Stimulated activated CD8-positive, alpha-beta memory T cell treated with anti-CD3 and anti-CD28 coated beads, Interleukin-15, amount 100 ng/mL, for 48 hours (primary cell): ENCODE data around the gene CLDN9.

Experiments
- DNase-seq, 2 donors: peaks; one replicate each; pipeline ENCODE4 v3.0.0-alpha.2; 2020; ENCODE audit warnings: low read depth in 2 of 2

CLDN9 gene

DNA sequence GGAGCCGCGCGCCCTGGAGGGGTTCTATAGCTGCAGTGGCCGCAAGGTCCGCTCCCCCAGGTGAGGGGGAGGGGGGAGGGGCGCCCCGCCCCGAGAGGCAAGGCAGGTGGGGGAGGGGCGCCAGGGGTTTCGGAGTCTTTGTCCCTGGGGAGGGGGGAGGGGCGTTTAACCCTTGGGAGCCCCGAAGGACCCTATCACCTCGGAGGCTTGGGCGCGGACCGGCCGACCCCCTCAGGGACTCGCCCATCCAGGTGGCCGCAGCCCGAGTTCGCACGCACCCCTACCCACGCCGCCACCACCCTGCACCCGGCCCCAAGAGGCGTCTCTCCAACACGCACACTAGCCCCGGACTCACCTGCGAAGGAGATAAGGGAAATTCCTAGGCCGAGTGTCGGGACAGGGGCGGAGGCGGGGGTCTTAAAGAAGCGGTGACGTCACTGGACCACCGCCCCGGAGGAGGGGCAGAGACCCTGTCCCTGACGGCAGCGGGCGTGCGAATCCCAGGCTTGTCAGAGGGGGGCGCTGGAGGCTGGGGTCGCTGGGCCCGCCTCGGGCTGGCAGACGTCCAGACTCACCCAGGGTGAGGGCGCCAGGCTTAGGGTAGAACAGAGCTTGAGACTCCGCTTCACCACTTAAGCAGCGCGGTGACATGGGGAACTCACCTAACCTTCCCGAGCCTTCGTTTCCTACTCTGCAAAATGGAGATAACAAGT is 5.2 kb downstream of the CLDN9 start, which contains the start of gene CLDN6:
Gene CLDN6 (minus strand): TSS at position 390 of the 713 bp plus-strand sequence. CDS start 2,162 bp downstream, outside the sequence.
- no peak for DNase-seq

DNA sequence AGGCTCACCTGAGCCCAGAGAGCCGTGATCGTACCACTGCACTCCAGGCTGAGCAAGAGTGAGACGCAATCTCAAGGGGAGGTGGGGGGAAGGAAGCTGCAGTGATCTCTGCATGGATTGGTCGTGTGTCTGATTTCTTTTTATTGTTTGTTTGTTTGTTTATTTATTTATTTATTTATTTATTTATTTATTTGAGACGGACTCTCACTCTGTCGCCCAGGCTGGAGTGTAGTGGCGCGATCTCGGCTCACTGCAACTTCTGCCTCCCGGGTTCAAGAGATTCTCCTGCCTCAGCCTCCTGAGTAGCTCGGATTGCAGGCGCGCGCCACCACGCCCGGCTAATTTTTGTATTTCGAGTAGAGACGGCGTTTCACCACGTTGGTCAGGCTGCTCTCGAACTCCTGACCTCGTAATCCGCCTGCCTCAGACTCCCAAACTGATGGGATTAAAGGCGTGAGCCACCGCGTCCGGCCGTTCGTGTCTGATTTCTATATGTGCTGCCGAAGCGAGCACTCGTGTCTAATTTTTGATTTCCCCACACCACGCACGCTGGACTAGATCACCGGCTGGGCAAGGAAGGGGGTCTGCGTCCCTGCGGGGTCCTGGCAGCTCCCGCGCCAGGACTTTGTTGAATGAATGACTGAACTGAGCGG is 7.0 kb downstream of the CLDN9 start:
- no peak for DNase-seq

DNA sequence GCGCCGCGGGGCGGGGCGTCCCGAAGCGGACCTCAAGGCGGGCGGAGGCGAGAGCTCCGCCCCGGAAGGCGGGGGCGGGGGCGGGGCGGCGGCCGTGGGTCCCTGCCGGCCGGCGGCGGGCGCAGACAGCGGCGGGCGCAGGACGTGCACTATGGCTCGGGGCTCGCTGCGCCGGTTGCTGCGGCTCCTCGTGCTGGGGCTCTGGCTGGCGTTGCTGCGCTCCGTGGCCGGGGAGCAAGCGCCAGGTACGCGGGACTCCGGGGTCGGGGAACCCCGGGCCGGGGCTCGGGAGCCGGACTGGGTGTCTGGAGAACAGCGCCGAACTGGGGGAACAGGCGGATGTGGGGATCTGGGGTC is 7.5 kb downstream of the CLDN9 start, which contains the start of gene TNFRSF12A:
Gene TNFRSF12A (plus strand): TSS at position 122 of the 357 bp plus-strand sequence. CDS start 30 bp downstream, at position 152.
- DNase-seq: peak; percentile 63 to 73

DNA sequence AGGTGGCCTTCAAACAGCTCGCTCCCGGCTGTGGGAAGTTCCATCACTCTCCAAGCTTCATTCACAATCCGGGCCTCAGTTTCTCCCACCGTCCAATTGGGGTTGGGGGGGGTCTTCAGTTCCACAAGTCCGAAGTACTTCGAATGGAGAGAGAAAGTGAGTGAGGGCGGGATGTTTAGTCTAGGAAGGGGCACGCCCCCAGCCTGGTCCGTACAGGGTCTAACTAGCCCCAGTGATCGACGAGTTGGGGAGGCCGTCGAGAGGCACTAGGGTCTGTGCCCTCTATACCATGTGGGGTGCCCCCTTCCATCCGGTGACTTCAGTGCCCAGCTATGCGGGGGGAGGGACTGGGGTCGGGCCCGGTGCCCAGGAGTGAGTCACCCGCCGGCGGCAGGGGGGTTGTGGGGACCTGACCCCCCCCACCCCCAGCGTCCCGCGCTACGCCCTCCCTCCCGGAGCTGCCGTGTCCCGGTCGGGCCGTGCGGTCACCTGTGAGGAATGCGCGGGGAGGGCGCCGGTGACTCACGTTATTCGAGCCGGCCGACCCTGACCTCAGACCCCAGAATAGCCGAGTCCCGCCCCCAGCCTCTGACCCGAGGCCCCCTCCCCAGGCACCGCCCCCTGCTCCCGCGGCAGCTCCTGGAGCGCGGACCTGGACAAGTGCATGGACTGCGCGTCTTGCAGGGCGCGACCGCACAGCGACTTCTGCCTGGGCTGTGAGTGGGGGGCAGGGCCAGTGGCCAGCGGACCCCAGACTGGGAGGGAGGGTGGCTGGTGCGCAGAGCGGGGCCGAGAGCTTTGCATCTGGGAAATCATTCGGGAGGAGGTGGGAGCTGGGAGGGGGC is 8.1 kb downstream of the CLDN9 start:
- DNase-seq: no peak

DNA sequence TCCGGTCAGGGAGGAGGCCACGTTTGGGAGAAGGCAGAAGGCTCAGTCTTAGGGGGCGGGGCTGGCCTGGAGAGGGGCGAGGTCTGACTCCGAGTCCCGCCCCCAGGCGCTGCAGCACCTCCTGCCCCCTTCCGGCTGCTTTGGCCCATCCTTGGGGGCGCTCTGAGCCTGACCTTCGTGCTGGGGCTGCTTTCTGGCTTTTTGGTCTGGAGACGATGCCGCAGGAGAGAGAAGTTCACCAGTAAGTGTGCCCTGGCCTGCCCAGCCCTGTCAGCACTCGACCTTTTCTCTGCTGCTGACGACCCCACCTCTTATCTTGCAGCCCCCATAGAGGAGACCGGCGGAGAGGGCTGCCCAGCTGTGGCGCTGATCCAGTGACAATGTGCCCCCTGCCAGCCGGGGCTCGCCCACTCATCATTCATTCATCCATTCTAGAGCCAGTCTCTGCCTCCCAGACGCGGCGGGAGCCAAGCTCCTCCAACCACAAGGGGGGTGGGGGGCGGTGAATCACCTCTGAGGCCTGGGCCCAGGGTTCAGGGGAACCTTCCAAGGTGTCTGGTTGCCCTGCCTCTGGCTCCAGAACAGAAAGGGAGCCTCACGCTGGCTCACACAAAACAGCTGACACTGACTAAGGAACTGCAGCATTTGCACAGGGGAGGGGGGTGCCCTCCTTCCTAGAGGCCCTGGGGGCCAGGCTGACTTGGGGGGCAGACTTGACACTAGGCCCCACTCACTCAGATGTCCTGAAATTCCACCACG is 8.9 kb downstream of the CLDN9 start:
- DNase-seq: peak; percentile 84 to 88

DNA sequence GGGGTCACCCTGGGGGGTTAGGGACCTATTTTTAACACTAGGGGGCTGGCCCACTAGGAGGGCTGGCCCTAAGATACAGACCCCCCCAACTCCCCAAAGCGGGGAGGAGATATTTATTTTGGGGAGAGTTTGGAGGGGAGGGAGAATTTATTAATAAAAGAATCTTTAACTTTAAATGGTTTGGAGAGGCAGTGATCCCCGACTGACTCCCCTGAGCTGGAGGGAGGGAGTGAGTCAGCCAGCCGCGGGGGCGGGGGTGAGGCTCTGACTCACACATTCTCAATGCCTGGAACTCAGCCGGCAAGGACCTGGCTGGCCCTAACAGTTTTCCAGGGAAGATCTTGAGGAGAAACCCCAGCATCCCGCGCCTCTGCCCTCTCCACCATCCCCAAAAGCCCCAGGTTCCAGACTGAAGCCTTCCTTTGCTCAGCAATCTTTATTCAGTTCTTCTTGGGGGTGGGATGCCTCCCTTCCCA is 9.5 kb downstream of the CLDN9 start:
- peak; percentile 86 to 88 for DNase-seq

DNA sequence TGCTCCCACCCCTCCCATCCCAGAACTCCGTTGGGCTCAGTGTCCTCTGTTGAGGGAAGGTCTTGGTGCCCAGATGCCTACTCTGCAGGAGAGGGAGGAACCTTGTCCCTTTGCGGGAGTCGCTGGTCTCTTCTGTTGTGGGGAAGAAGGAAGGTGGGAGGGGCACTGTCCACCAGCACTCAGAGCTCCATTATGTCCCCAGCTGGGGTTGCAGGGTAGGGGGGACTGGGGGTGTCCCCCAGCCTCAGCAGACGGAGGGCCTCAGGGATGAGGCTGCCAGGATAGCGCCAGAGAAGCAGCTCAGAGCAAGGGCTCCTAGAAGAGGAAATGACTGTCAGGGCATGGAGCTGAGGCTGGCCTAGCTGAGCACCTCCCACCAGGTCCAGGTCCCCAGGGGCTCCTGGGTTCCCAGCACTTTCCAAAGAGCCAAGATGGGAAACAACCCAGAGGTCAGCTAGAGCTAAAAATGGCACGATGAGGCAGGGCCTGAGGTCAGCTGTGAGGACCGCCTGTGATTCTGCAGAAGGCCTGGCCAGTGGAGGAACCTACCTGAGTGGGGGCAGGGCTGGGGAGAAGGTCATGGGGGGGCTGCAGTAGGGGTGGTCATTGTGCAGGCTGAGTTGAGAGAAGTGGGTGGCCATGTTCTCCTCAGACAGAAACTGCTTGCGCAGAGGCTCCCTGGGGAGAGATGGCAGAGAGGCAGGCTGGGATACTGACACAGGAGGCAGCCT is 10.1 kb downstream of the CLDN9 start:
- DNase-seq: no peak

DNA sequence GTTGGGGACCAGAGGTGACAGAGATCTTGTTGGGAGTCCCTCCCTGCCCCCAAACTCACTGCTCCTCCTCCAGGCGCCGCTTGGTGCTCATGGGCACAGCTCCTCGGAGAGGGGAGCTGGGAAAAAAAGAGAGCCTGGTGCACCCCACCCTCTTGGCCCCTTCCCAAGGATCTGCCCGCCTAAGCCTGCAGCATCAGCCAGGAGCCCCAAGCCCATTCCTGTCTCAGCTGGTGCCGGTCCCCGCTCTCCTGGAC is 10.6 kb downstream of the CLDN9 start:
- no peak for DNase-seq

DNA sequence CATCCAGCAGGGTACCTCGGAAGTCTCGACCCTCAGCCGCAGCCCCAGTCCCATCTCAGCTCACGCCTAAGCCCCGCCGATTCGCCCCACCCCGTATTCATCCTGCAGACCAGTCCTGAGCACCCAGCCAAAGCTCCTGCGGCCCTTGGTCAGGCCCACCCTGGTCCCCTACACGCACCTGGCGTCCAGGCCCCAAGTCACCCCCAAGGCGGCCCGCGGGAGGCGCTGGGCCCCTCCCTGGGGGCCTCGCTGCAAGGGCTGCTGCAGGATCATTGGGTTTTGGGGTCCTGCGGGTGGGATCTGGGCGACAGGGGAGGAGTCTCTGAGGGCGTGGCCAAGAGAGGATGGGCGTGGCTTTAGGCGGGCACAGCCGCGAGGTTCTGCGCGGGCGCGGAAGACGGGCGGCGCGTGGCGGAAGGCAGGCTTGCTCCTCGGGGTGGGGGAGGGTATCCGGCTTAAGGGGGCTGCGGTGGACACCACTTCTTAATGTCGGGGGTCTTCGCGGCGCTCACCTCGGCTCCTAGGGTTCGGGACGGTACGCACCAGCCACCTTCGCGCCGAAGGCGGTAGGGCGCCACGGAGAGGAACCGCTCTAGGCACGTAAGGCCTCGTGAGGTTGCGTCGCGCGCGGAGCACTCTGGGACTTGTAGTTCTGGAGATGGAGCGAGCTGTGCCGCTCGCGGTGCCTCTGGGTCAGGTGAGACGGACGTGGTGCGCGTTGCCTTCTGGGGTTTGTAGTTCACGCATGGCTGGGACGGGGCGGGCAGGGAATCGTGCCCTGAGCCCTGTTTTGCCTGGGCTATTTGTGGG is 11.2 kb downstream of the CLDN9 start, which contains the start of the genes HCFC1R1 and THOC6:
Gene HCFC1R1 (minus strand): TSS at position 274 of the 810 bp plus-strand sequence. CDS start 1 bp downstream, at position 273.
Gene THOC6 (plus strand): TSS at position 367 of the 810 bp plus-strand sequence. CDS start 292 bp downstream, at position 659.
- peak; percentile 91 to 94 for DNase-seq

DNA sequence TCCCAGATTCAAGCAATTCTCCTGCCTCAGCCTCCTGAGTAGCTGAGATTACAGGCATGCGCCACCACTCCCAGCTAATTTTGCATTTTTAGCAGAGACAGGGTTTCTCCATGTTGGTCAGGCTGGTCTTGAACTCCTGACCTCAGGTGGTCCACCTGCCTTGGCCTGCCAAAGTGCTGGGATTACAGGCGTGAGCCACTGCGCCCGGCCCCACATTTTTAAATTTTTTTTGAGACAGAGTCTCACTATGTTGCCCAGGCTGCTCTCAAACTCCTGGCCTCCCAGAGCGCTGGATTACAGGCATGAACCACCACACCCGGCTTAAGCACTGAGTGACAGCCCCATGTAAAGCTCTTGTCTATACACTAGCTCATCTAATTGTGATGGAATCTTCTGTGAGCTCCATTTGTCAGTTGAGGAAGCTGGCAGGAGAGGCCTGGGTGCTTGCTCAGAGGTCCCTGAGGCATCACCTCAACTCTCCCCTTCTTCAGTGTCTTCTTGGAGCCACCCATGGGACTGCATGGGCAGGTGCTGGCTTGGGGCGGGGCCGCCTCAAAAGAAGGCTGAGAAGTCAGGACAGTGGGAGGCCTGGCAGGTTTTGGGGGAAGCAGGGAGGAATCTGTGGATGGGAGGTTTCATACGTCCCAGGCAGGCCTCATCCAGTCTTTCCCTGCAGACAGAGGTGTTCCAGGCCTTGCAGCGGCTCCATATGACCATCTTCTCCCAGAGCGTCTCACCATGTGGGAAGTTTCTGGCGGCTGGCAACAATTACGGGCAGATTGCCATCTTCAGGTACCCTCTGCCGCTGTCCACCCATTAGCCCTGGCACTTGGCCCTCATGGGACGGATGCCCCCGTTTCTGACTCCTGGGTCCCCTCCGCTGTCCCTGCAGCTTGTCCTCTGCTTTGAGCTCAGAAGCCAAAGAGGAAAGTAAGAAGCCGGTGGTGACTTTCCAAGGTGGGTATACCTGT is 12.6 kb downstream of the CLDN9 start:
- DNase-seq: no peak

DNA sequence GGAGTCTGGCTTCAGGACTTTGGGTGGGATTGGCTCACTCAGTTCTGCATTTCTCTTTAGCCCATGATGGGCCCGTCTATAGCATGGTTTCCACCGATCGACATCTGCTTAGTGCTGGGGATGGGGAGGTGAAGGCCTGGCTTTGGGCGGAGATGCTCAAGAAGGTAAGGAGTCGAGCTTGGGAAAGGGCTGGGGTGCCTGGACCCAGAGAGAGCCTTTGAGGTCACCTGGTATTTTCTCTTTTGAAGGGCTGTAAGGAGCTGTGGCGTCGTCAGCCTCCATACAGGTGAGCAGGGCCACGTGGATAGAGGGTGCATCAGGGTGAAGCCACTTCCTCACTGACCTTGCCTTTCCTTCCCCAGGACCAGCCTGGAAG is 13.3 kb downstream of the CLDN9 start:
- DNase-seq: no peak

DNA sequence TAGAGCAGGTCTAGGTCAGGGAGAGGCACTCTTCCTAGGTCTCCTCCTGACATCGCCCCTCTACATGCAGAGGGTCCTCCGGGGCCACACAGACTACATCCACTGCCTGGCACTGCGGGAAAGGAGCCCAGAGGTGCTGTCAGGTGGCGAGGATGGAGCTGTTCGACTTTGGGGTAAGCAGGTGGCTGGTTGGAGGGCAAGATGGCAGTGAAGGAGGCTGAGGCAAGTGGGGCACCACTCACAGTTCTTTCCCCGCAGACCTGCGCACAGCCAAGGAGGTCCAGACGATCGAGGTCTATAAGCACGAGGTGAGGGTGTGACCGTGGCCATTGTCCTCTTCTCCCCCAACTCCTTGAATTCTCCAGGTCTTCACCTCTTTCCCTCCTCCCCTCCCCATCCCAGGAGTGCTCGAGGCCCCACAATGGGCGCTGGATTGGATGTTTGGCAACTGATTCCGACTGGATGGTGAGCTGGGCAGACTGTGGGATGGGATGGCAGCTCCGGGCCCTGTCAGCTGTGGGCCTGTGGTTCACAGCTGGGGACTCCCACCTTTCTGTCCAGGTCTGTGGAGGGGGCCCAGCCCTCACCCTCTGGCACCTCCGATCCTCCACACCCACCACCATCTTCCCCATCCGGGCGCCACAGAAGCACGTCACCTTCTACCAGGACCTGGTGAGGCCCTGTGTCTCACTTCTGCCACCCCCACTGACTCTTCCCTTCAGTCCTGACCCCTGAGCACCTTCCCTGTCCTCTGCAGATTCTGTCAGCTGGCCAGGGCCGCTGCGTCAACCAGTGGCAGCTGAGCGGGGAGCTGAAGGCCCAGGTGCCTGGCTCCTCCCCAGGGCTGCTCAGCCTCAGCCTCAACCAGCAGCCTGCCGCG is 14.1 kb downstream of the CLDN9 start:
- DNase-seq: no peak

DNA sequence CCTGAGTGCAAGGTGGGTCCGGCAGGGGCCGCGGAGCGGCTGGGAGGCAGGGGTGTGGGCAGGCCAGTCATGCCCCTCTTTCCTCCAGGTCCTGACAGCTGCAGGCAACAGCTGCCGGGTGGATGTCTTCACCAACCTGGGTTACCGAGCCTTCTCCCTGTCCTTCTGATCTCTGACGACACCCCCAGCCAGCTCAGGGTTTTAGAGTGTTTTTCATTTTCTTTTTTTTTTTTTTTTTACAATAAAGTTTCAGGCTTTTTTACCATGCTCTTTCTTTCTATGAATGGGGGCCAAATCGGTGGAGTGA is 14.7 kb downstream of the CLDN9 start:
- no peak for DNase-seq

DNA sequence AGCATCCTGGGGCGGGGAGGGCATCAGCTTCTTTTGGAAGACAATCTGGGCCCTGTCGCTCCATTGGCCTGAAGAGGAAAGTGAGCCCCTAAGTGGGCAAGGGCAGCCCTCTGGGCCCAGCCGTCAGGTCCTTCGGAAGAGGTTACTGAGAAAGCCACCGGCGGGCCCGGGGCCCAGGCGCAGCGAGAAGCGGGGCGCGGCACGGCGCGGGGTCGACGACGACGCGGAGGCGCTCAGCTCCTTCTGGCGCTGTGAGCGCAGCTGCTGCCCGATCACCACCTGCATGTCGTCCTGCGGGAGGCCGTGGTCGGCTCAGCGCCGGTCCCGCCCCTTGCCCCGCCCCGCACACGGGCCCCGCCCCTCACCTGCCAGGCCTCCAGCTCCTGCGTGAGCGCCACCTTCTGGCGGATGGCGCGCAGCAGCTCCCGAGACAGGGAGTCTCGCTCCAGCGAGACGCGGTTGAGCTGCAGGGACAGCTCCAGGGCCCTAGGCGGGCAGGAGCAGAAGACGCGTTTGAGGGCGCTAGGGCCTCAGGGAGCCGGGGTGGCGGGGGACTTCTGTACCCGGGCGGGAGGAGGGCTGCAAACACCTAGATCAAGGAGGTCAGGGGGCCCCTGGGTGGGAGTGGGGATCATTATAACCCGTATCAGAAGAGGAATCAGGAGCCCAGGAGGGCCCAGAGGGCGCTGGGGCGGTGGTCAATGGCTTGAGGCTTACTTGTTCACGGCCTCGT is 15.4 kb downstream of the CLDN9 start:
- peak; percentile 79 to 83 for DNase-seq

DNA sequence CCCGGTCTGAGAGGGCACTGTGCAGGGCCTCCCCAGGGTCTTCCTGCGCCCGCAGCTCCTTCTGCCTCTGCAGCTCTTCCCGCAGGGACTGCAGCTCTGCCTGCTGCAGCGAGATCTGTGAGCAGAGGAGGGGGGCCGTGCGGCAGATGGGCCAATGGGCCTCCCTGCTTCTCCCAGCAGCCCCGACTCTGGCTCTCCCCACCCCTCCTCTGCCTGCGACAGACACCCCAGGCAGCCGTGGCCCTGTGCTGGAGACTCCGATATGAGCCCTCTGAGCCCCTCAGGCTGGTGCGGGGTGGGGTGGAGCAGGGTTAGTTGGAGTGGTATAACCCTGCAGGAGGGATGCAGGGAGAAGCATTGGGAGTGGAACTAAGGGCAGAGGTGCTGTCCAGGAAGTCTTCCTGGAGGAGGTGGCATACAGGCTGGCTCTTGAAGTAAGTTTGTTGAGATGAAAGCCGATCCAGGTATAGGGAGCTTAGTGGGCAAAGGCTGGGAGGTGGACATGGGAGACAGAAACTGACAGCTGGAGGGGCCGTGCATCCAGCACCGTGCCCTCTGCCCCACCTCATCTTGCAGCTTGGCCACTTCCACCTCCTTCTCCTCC is 16.1 kb downstream of the CLDN9 start:
- DNase-seq: no peak

DNA sequence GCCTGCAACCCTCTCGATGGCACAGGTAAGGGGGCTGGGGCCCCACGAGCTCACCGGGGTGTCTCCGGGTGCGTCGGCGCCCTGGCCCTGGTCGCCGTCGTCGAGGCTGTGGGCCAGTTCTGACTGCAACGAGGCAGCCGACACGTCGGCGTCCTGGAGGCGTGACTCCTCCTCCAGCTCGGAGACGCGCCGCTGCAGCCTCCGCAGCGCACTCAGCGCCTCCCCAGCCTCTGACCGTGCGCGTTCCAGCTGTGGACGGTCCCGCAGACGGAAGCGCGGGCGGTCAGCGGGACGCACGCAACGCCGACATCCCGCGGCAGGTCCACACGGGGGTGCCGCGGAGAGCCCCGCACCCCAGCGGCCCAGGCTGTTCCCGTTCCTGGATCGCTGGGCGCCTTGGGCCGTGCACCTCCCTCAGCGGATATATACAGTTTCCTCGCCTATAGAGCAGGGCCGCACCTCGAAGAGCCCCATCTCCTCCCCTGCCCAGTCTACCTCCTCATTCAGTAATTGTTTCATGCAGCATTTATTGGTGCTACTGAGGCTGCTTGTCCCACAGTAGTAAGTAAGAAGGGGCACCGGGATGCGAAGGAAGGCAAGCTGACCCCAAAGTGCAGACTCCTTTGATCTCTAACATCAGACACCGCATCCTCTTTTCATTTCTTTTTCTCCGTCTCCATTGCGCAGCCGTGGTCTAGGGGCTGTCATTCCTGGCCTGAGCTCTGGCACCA is 16.9 kb downstream of the CLDN9 start:
- peak in 1 of 2 donors; percentile 36 for DNase-seq
